Hematopoietic multipotent progenitor cell treated with erythropoietin and hydrocortisone succinate and interleukin-3 and kit ligand, for 6 days (in vitro differentiated cells): ENCODE data around the gene ASMT.
"Not testable (repeated sequence)": the region's sequence is repeated elsewhere in the genome, so short reads cannot be mapped to it uniquely, and the experiment has no call there.

Experiments
- DNase-seq: peaks from one replicate; pipeline ENCODE4 v3.0.0-alpha.2; 2015

Gene ASMT, protein sequence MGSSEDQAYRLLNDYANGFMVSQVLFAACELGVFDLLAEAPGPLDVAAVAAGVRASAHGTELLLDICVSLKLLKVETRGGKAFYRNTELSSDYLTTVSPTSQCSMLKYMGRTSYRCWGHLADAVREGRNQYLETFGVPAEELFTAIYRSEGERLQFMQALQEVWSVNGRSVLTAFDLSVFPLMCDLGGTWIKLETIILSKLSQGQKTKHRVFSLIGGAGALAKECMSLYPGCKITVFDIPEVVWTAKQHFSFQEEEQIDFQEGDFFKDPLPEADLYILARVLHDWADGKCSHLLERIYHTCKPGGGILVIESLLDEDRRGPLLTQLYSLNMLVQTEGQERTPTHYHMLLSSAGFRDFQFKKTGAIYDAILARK

DNA sequence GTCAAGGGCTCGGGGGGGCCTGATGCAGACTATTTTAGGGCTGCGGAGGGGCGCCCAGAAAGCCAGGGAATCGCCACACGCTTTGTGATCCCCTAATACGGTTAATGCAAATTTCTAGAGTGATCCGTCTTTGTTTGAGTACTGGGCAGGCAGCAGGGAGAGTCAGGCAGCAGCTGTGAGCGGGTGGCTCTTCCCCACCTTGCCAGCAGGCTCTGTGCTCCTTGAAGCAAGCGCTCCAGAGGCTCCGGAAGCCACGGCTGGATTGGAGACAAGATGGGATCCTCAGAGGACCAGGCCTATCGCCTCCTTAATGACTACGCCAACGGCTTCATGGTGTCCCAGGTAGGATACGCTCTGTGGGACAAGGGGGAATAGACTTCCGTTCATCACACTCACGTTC lies at the start of gene ASMT:
ASMT (plus strand) TSS at position 133 of the 400 bp plus-strand sequence; CDS start at position 274, 141 bp downstream.
- DNase-seq = no peak

- not testable (repeated sequence) for DNase-seq
Observed at GRCh38 chrX:1574181-1574580, 40.7 kb upstream of the ASMT start.

DNA sequence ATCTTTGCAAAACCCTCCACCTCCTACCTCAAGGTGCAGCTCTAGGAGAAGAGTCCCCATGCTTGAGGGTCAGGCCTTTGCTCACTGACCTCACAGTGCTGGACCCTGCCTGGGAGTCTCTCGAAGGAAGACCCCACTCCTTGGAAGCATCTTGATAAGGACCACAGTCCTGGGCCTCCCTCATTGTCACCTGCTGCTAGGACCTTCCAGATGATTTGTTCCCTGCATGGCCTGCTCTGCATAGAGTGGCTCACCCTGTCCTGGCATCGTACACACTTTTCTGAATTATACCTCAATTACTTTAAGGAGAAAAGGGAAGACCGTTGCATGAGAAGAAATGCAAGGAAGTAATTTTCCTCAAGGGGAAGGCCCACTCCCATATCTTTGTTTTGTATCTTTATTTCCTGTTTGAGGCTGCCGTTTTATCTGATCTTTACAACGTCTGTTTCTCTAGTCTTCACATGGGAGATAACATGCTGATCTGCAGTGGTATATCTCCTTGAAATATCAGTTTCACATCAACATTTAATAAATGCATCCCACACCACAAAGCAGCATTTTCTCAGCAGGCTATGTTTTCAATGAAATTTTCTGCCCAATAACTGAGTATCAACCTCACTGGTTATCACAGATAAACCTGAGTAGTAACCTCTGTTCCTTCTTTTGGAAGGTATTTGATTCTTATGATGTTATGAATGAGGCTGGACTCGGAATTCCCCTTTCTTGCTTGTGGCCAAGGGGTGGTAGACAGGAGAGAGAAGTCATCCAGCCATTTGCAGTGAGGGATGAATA lies 38.5 kb upstream of the ASMT start:
- DNase-seq = peak; percentile 51

DNA sequence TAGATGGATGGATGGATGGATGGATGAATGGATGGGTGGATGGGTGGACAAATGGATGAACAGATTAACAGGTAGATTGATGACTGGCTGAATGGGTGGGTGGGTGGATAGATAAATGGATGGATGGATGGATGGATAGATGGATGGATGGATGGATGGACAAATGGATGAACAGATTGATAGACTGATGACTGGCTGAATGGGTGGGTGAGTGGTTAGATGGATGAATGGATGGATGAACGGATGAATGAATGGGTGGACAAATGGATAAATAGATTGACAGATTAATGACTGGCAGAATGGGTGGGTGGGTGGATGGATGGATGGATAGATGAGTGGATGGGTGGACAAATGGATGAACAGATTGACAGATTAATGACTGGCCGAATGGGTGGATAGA lies 37.0 kb upstream of the ASMT start:
- no peak for DNase-seq

DNA sequence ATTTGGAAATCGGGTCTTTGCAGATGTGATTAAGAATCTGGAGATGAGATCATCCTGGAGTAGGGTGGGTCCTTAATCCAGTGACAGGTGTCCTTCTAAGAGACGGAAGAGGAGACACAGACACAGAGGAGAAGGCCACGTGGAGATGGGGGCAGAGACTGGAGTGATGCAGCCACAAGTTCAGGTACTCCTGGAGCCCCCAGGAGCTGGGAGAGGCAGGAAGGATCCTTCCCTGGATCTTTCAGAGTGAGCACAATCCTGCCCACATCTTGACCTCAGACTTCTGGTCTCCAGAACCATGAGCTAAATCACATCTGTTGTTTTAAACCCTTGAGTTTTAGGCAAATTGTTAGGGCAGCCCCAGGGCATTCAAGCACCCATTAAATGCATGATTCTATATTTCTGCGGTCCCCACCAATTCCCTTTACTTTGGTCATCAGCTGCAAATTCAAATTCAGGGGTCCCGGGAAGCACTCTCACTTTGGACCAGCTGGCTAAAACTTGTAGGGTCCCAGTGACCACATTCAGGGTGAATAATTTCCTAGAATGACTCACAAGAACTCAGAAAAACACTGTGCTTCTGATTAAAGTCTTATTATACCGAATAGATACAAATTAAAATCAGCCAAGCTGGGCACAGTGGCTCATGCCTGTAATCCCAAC lies 36.2 kb upstream of the ASMT start:
- DNase-seq = no peak

DNA sequence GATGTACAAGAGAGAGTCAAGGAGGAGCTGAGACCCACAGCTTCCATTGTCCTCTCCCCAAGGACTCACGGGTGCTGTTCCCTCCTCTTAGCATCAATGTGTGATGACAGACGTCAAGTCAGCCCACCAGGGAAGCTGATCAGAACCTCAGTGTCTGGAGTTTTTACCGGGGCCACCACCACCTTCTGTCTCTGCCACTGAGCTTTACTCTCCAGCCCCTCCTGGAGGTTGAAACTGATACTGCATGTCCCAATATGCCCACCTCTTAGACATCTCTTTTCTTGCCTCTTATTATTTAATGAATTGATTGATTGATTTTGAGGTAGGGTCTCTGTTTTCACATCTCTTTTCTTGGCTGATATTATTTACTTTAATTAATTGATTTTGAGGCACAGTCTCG lies 33.7 kb upstream of the ASMT start:
- DNase-seq = peak; percentile 91

DNA sequence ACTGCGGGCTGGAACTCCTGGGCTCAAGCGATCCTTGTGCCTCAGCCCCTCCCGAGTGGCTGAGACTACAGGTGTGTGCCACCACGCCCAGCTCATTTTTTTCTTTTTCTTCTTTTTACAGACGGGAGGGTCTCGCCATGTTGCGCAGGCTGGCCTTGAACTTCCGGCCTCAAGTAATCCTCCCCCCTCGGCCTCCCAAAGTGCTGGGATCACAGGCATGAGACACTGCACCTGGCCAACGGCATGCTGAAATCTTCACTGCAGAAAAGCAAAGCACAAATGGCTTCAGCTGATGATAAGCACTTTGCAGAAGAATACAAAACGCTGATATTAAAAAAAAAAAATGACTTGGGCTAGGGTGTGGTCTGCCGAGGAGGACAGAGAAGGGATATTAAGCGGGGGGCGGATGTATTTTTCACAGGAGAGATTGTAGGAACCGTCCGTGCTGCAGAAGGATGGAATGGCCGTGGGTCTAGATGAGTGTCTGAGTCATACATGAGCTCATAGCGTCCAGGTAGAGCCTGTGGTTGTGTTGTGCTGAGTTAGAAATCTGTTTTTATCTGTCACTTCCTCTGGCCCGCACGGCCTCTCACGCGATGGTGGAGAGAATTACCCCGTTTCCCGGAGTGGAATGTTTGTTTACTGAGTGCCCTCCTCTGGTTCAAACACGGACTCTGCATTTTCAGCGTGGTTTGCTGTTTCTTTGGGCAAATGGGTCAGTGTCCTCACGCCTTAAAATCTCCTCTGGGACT lies 32.0 kb upstream of the ASMT start:
- DNase-seq = peak; percentile 63

GRCh38 chrX:1584237-1585011 lies 30.4 kb upstream of the ASMT start:
- no peak for DNase-seq

DNA sequence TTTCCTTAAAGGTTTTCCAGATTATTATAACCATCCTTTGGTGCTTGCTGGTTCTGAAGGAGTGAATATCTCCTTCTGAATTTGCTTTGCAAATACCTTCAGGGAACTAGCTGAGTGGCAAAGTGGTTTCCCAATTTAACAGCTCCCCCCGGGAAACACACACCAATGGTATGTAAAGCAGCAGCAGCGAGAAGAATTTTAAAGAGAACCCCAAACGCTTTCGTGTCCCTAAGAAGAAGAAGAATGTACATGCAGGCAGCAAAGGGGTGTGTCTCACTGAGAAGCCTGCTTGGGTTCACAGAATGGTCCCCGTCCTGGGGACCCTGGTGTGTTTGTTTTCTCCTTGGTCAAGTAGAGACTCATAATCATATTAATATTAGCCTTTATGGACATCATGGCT lies 27.7 kb upstream of the ASMT start:
- DNase-seq = no peak

- peak; percentile 76 for DNase-seq
Observed at GRCh38 chrX:1589356-1590130, 25.3 kb upstream of the ASMT start.

GRCh38 chrX:1591102-1591862 lies 23.6 kb upstream of the ASMT start, which contains the start of gene AKAP17A:
Gene AKAP17A, plus strand, starts transcription at chrX:1591604. Its CDS starts 1,859 bp downstream, at chrX:1593463.
- DNase-seq = peak; percentile 93

DNA sequence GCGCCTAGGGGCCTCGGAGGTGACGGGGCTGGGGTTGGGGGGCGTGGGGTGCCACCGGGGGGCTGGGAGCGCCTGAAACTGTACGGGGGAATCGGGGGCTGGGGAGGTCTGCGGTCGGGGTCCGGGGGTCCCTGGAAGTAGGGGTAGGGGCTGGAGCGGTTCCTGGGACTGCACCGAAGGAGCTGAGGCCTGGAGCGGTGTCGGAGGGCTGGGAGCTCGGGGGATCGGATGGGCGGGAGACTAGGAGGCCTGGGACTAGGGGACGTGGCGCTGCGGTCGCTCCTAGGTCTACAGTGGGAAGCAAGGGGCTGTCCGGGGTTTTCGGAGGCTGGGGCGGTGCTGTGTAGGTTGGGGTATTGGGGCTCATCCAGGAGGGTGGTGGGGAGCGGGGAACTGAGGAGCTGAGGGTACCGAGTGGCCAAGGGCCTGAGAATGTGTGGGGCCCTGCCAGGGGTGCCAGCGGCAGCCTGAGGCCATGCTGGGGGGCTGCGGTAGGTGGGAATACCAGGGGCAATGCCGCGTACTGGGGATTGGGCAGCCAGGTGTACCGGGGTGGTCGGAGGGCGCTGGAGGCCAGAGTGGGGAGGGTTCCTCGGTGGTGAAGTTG lies 22.9 kb upstream of the ASMT start:
- DNase-seq = no peak

- peak; percentile 65 for DNase-seq
Observed at GRCh38 chrX:1592470-1593142, 22.3 kb upstream of the ASMT start.

- DNase-seq = no peak
Observed at GRCh38 chrX:1593286-1594271, 21.3 kb upstream of the ASMT start.

- DNase-seq = no peak
Observed at GRCh38 chrX:1595711-1596060, 19.2 kb upstream of the ASMT start.

DNA sequence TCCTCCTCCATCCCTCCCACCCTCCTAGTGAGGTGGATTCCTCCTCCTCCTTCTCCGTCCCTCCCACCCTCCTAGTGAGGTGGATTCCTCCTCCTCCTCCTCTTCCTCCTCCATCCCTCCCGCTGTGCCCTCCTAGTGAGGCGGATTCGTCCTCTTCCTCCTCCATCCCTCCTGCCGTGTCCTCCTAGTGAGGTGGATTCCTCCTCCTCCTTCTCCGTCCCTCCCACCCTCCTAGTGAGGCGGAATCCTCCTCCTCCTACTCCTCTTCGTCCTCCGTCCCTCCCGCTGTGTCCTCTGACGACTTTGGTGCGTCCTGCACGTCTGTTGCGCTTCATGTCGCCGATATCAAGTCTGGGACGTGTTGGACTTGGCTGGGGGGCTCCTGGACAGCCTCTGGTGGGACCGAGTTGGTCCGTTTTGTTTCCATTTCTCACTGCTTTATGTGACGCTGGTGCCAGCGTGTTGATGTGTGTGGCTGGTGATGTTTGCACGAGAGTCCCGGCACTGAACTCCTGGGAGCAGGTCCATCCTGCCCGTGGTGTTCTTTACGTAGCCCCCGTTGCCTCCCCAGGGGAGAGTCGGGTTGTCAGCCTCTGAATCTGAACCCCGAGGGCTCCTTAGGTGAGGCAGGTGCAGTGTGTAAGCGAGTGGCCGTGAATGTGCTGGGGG lies 18.0 kb upstream of the ASMT start:
- DNase-seq = no peak

- DNase-seq = no peak
Observed at GRCh38 chrX:1597345-1598020, 17.4 kb upstream of the ASMT start.
